ENCODE data around the gene USP34.

The USP34 gene

DNA sequence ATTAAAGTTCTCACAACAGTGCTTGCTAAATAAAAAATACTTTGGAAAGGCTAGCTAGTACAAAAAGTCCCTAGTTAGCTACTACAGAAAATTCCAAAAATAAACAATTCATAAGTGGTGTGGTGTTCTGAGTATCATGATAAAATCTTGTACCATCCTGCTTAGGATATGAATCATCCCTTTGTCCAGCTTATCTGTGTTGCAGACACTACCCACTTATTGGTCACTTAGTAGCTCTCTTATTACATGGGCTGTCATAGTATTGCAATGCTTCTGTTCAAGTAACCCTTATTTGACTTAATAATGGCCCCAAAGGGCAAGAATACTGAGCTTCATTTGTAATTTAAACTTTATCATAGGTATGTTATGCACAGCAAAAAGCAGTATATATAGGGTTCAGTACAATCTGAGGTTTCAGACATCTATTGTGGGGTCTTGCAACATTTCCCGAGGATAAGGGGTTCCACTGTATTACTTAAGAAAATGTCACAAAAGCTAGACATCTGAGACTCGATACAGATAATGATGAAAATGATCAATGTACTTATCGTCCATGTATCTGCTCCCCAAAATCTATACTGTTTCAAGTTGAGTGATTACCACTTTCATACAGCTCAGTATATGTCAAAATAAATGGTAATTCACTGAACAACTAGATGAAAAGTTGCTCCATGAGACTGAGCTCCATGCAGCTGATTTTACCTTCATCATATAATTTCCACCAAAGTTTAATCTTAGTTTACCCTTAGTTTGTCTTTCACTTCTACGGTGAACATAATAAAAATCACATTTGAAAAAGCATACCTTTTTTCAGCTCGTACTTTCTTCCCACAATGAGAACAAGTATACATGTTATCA is 215.1 kb downstream of the USP34 start:
- no peak overlapping the region for H2BK15ac ChIP-seq (replicated peaks; ENCODE audit: low read depth)
- H3K4me1 ChIP-seq (ENCODE audit: control insufficient read depth, low read depth, low read length) = no peaks in the 10 kb centered on the region
- no peak overlapping the region for H2BK120ac ChIP-seq (ENCODE audit: low read depth, low read length)
- no peak overlapping the region for H3K9ac ChIP-seq (ENCODE audit: low read length)
- H4K5ac ChIP-seq (ENCODE audit: low read length) = no peak overlapping the region
- H3K36me3 ChIP-seq (ENCODE audit: control insufficient read depth, insufficient read depth, low read length) = peaks cover 1% of the 10 kb centered on the region
- no peak overlapping the region for H3K23ac ChIP-seq (ENCODE audit: low read length)
- no peaks in the 10 kb centered on the region for H3K27me3 ChIP-seq (ENCODE audit: insufficient read depth, low read length, poor library complexity)
- H2BK5ac ChIP-seq (ENCODE audit: low read length) = no peak overlapping the region
- no peak overlapping the region for H3K4me3 ChIP-seq (ENCODE audit: low read length)
- DNase-seq = no peak
- H3K4me2 ChIP-seq (ENCODE audit: low read length) = no peak overlapping the region
- H2AK5ac ChIP-seq (ENCODE audit: low read length) = no peak overlapping the region
- WGBS (ENCODE audit: extremely low coverage, insufficient coverage, low lambda C conversion rate) = no CpG with 5 or more reads among the region's 5 CpGs
- no peak overlapping the region for H3K18ac ChIP-seq (ENCODE audit: low read length)
- no peaks in the 10 kb centered on the region for H3K79me2 ChIP-seq (ENCODE audit: control insufficient read depth, insufficient read depth, low read length)
- H3K27ac ChIP-seq (ENCODE audit: low read depth, low read length) = no peak overlapping the region
- no peak overlapping the region for H3K4ac ChIP-seq (ENCODE audit: low read depth, low read length)
- H3K56ac ChIP-seq (ENCODE audit: low read length) = no peak overlapping the region
- no peaks in the 10 kb centered on the region for H3K79me1 ChIP-seq (ENCODE audit: low read length)
- H4K8ac ChIP-seq (ENCODE audit: low read depth, low read length) = no peak overlapping the region

DNA sequence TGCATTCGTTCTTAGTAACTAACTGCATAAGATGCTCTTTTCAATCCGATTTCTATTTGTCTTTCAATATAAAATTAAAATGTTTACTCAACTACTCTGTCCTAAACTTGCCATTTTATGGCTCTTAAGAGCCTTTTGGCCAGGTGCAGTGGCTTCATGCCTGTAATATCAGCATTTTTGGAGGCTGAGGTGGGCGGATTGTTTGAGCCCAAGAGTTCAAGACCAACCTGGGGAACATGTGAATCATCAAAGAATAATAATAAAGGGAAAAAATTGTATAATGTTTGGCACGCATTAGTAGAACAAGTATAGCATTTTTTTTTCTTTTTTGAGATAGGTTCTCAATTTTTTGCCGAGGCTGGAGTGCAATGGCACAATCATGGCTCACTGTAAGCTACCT is 216.4 kb downstream of the USP34 start:
- Histone ChIP-seq H4K5ac (ENCODE audit: low read length) (no peak overlapping the region), H2BK5ac (ENCODE audit: low read length) (no peak overlapping the region), H3K23ac (ENCODE audit: low read length) (no peak overlapping the region), H2BK120ac (ENCODE audit: low read depth, low read length) (no peak overlapping the region), H3K36me3 (ENCODE audit: control insufficient read depth, insufficient read depth, low read length) (peaks cover 1% of the 10 kb centered on the region), H3K56ac (ENCODE audit: low read length) (no peak overlapping the region), H2BK15ac (replicated peaks; ENCODE audit: low read depth) (no peak overlapping the region), H3K9ac (ENCODE audit: low read length) (no peak overlapping the region), H3K79me2 (ENCODE audit: control insufficient read depth, insufficient read depth, low read length) (no peaks in the 10 kb centered on the region), H3K4me1 (ENCODE audit: control insufficient read depth, low read depth, low read length) (no peaks in the 10 kb centered on the region), H3K79me1 (ENCODE audit: low read length) (no peaks in the 10 kb centered on the region), H4K8ac (ENCODE audit: low read depth, low read length) (no peak overlapping the region), H3K18ac (ENCODE audit: low read length) (no peak overlapping the region), H3K27ac (ENCODE audit: low read depth, low read length) (no peak overlapping the region), H3K4me3 (ENCODE audit: low read length) (no peak overlapping the region), H3K4ac (ENCODE audit: low read depth, low read length) (no peak overlapping the region), H3K4me2 (ENCODE audit: low read length) (no peak overlapping the region), H3K27me3 (ENCODE audit: insufficient read depth, low read length, poor library complexity) (no peaks in the 10 kb centered on the region), H2AK5ac (ENCODE audit: low read length) (no peak overlapping the region)
- DNase-seq = no peak
- no CpG with 5 or more reads among the region's 5 CpGs for WGBS (ENCODE audit: extremely low coverage, insufficient coverage, low lambda C conversion rate)

DNA sequence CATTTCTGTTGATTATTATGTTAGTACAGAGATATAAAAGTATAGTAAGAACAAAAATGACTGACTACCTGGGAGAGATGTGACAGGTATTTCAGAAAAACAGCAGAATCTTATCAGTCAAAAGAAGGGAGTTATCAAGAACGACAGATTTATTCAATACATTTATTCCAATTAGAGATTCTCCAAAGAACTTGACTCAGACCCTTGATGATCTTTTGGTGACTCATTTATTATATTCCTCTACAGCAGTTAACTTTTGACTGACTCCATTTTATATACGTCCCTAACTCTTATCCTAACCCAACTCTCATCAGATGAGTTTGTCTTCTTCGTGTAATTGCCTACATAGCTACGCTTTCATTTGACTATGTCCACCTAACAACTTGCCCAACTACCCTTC is 217.8 kb downstream of the USP34 start:
- Histone ChIP-seq H4K5ac (ENCODE audit: low read length) (no peak overlapping the region), H3K9ac (ENCODE audit: low read length) (no peak overlapping the region), H3K4me2 (ENCODE audit: low read length) (no peak overlapping the region), H3K27me3 (ENCODE audit: insufficient read depth, low read length, poor library complexity) (no peaks in the 10 kb centered on the region), H2BK15ac (replicated peaks; ENCODE audit: low read depth) (no peak overlapping the region), H3K18ac (ENCODE audit: low read length) (no peak overlapping the region), H3K79me1 (ENCODE audit: low read length) (no peaks in the 10 kb centered on the region), H2BK5ac (ENCODE audit: low read length) (no peak overlapping the region), H3K36me3 (ENCODE audit: control insufficient read depth, insufficient read depth, low read length) (no peaks in the 10 kb centered on the region), H3K4ac (ENCODE audit: low read depth, low read length) (no peak overlapping the region), H2AK5ac (ENCODE audit: low read length) (no peak overlapping the region), H4K8ac (ENCODE audit: low read depth, low read length) (no peak overlapping the region), H3K23ac (ENCODE audit: low read length) (no peak overlapping the region), H3K79me2 (ENCODE audit: control insufficient read depth, insufficient read depth, low read length) (no peaks in the 10 kb centered on the region), H3K4me3 (ENCODE audit: low read length) (no peak overlapping the region), H3K56ac (ENCODE audit: low read length) (no peak overlapping the region), H2BK120ac (ENCODE audit: low read depth, low read length) (no peak overlapping the region), H3K4me1 (ENCODE audit: control insufficient read depth, low read depth, low read length) (no peaks in the 10 kb centered on the region), H3K27ac (ENCODE audit: low read depth, low read length) (no peak overlapping the region)
- no peak for DNase-seq
- 100% methylated on average over 3 of the region's 4 CpGs for WGBS (ENCODE audit: extremely low coverage, insufficient coverage, low lambda C conversion rate)

DNA sequence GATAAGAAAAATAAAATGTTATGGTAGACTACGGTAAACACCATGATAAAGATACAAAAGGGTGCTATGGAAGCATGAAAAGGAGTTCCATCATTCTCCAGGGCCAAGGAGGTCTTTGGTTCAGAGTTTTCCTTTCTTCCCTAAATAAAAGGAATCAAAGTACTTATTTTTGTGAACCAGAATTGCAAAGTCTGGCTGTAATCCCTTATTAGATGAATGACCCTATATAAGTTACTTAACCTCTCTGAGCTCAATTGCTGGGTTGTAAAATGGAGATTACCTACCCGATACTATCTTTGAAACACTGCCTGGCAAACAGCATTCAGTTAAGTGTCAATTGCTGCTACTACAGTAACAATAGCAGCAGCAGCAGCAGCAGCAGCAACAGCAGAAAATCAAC is 218.9 kb downstream of the USP34 start:
- Histone ChIP-seq H3K4me2 (ENCODE audit: low read length) (no peak overlapping the region), H4K5ac (ENCODE audit: low read length) (no peak overlapping the region), H2BK15ac (replicated peaks; ENCODE audit: low read depth) (no peak overlapping the region), H2BK5ac (ENCODE audit: low read length) (no peak overlapping the region), H3K79me2 (ENCODE audit: control insufficient read depth, insufficient read depth, low read length) (no peaks in the 10 kb centered on the region), H4K8ac (ENCODE audit: low read depth, low read length) (no peak overlapping the region), H3K36me3 (ENCODE audit: control insufficient read depth, insufficient read depth, low read length) (no peaks in the 10 kb centered on the region), H3K4ac (ENCODE audit: low read depth, low read length) (no peak overlapping the region), H3K18ac (ENCODE audit: low read length) (no peak overlapping the region), H3K4me3 (ENCODE audit: low read length) (no peak overlapping the region), H3K4me1 (ENCODE audit: control insufficient read depth, low read depth, low read length) (no peaks in the 10 kb centered on the region), H2BK120ac (ENCODE audit: low read depth, low read length) (no peak overlapping the region), H3K9ac (ENCODE audit: low read length) (no peak overlapping the region), H3K27ac (ENCODE audit: low read depth, low read length) (no peak overlapping the region), H3K27me3 (ENCODE audit: insufficient read depth, low read length, poor library complexity) (no peaks in the 10 kb centered on the region), H2AK5ac (ENCODE audit: low read length) (no peak overlapping the region), H3K79me1 (ENCODE audit: low read length) (no peaks in the 10 kb centered on the region), H3K23ac (ENCODE audit: low read length) (no peak overlapping the region), H3K56ac (ENCODE audit: low read length) (no peak overlapping the region)
- WGBS (ENCODE audit: extremely low coverage, insufficient coverage, low lambda C conversion rate) = no CpG with 5 or more reads among the region's 2 CpGs
- peak; percentile 77 for DNase-seq

DNA sequence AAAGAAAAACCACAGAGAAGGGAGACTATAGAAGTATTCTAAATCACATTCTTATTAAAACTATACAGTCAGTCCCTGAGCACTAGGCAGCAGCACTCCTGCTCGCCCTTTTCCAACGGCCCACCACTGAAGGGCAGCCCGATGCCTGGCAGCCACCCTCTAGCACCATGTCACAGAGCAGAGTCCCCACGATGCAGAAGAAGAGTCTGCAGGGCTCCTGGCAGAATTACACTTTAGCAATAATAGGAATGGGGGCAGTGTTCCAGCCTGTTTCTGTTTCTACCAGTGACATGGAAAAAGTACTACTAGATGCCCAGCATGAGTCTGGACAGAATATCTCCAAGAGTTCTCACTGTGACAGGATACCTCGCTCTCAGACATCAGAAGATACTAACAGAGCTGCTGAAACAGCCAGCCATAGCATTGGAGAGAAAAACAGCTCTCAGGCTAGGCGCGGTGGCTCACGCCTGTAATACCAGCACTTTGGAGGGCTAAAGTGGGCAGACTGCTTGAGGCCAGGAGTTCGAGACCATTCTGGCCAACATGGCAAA is 221.3 kb downstream of the USP34 start:
- Histone ChIP-seq H3K79me1 (ENCODE audit: low read length) (no peaks in the 10 kb centered on the region), H3K4me2 (ENCODE audit: low read length) (no peak overlapping the region), H2BK120ac (ENCODE audit: low read depth, low read length) (no peak overlapping the region), H3K4me3 (ENCODE audit: low read length) (no peak overlapping the region), H3K36me3 (ENCODE audit: control insufficient read depth, insufficient read depth, low read length) (no peaks in the 10 kb centered on the region), H2AK5ac (ENCODE audit: low read length) (no peak overlapping the region), H4K8ac (ENCODE audit: low read depth, low read length) (no peak overlapping the region), H4K5ac (ENCODE audit: low read length) (no peak overlapping the region), H3K79me2 (ENCODE audit: control insufficient read depth, insufficient read depth, low read length) (no peaks in the 10 kb centered on the region), H3K23ac (ENCODE audit: low read length) (no peak overlapping the region), H3K9ac (ENCODE audit: low read length) (no peak overlapping the region), H3K56ac (ENCODE audit: low read length) (no peak overlapping the region), H2BK5ac (ENCODE audit: low read length) (no peak overlapping the region), H3K18ac (ENCODE audit: low read length) (no peak overlapping the region), H3K4me1 (ENCODE audit: control insufficient read depth, low read depth, low read length) (no peaks in the 10 kb centered on the region), H2BK15ac (replicated peaks; ENCODE audit: low read depth) (no peak overlapping the region), H3K27me3 (ENCODE audit: insufficient read depth, low read length, poor library complexity) (no peaks in the 10 kb centered on the region), H3K4ac (ENCODE audit: low read depth, low read length) (no peak overlapping the region), H3K27ac (ENCODE audit: low read depth, low read length) (no peak overlapping the region)
- WGBS (ENCODE audit: extremely low coverage, insufficient coverage, low lambda C conversion rate) = no CpG with 5 or more reads among the region's 9 CpGs
- no peak for DNase-seq

Data from mesendoderm (in vitro differentiated cells).